GM18508 (cell line): ENCODE results near the gene PRKN.

Experiments
- ATAC-seq: cut with Tn5 transposase; IDR thresholded peaks from one replicate; pipeline ENCODE4 v1.9.1; 2021; ENCODE audit warnings: moderate number of reproducible peaks; ENCODE audit not compliant: insufficient read depth, unreplicated experiment

PRKN gene

DNA sequence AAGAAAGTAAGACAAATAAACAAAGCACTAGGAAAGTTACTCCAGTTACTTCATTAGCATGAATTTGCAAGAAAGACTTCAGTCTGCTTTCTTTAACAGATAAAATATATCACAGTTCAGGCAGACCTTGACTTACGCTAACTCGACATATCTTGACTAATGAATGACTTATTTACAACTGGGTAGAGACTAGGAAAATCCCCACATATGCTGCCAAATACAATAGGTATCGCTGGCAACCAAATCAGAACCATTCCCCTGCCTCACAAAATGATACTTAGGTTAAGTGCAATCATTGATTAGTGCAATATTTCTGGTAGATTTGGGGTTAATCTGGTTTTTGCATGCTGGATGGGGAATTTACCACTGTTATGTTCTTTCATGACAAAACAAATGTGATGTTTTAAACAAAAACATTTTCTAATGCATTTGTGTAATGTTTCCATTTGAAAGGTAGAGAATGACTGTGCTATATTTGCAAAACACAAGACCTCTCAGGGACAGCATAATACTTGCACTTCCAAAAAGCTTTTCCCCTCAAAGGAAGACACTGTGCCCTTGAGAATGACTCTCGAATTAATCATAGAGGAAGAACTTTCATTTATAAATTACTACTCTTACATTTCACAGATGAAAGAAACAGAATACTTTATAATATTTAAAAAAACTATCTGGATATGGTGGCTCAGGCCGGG lies 101.6 kb downstream of the PRKN start:
- ATAC-seq: no peak

DNA sequence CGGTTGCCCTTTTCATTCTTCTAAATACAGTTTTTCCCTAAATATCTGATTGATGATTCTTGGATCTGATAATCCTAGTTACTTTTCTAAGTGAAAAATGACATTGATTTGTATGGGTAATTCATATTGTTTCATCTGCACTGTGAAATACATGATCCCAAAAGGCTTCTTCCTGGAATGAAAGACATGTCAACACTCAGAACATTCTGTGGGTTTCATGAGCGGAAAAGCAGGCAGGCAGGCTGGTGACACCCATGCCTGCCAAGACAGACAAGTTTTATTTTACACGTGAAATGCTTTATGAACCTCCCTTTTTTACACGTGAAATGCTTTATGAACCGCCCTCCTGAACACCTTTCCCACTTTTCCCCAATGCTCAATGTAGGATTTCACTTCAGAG lies 105.0 kb downstream of the PRKN start:
- ATAC-seq: no peak

DNA sequence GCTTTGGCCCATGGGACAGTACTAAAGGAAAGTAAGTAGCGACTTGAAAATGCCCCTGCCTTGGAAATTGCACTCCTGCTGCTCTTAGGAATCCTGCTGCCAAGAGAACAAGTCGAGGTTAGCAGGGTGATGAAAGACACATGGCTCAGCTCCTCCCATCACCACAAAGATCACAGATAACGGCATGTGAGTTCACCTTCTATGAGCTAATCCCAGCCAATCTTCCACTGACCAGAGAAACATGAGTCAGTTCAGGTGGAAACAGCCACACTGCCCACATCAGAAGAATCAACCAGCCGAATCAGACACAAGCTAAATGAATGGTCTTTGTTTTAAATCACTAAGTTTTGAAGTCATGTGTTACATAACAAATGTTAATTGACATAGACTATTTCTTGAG lies 106.3 kb downstream of the PRKN start:
- ATAC-seq: no peak

DNA sequence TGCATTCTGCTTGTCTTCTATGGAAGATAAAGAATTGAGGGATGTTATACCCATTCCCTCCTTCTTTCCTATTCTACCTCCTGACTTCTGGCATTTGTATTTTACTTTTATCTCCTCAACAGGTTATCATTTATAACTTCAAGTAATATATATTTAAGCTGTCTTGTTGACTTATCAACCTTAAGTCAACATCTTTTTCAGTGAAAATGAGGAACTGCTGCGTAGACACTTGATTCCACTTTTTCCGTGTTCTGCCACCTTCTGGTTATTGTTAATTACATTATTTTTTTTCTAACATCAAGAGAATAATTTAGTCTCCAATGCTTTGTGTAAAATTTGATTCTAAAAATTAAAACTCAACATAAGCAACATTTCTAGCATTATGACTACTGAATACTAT lies 107.5 kb downstream of the PRKN start:
- no peak for ATAC-seq

- no peak for ATAC-seq
Measured at GRCh38 chr6:162618448-162619002, 109.0 kb downstream of the PRKN start.

GRCh38 chr6:162615016-162615705 lies 112.4 kb downstream of the PRKN start:
- no peak for ATAC-seq

DNA sequence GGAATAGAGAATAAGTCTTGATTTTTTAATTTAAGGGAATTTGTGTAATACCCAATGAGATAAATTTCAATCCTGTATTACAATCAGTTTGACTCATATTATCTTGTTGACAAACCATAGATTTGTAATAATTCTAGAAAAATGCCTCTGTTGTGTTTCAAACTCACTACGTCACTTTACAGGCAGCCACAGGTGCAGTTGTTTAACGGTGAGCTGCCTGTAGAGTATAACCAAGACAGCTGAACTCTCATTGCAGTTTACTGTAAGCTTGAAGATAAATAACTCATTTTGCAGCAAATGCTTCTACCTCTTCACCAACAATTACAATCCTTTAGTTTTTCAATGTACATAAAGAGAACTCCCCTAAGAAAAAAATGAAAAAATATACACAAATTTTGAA lies 114.3 kb downstream of the PRKN start:
- ATAC-seq: no peak

GRCh38 chr6:162612613-162613012 lies 115.0 kb downstream of the PRKN start:
- ATAC-seq: no peak

GRCh38 chr6:162610351-162610750 lies 117.2 kb downstream of the PRKN start:
- no peak for ATAC-seq

DNA sequence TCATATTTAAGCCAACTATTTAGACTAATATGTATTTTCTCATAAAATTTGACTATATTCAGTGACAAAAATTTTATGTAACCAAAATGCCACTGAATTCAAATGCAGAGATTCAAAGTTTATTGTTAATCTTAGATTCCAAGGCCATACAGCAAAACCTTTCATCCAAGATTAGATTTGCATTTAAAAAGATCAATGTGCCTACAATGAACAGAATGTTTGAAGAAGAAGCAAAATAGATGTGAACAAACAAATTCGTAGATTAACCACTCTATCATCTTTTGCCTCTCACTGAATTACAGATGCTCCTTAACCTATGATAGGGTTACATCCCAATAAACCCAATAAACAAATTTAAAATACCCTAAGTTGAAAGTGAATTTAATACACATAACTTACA lies 121.7 kb downstream of the PRKN start:
- ATAC-seq: no peak

GRCh38 chr6:162603231-162604015 lies 124.1 kb downstream of the PRKN start:
- ATAC-seq: no peak

DNA sequence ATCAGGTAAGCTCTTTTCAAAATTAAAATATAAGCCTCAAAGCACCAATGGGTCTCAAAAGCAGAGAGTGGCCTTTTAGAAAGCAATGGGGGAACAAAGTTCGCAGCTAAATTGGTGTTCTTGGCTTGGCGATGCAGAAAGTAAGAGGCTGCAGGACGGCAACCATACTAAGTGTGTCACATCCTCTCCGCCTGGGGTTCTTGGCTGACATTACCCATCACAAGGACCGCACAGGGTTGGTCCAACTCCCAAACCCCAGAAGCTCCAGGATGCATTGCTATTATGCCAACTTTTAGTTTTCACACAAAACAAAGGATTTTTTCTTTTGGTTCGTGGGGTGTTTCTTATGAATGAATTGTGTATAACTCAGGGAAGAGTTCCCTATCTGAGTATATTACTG lies 124.8 kb downstream of the PRKN start:
- ATAC-seq: no peak

DNA sequence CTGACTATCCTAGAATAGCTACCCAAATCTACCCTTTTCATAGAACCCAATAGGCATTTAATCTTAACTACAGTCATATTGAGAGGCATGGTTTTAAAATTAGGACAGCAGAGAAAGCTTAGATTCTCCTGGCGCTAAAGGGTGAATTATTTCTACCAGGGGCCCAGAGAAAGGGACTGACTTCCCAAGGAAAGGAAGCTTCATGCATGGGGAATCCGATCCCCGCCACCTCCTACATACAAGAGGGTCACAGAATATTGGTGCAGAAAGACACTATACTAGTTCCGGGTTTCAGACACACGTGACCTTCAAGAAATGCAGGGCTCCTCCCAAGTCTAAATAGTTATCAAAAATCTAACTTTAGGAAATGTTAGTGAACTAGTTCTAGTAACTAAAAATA lies 130.9 kb downstream of the PRKN start:
- no peak for ATAC-seq

GRCh38 chr6:162591517-162591916 lies 136.0 kb downstream of the PRKN start:
- no peak for ATAC-seq

- ATAC-seq: no peak
Measured at GRCh38 chr6:162581988-162582780, 145.4 kb downstream of the PRKN start.

- no peak for ATAC-seq
Measured at GRCh38 chr6:162580619-162581018, 146.9 kb downstream of the PRKN start.

DNA sequence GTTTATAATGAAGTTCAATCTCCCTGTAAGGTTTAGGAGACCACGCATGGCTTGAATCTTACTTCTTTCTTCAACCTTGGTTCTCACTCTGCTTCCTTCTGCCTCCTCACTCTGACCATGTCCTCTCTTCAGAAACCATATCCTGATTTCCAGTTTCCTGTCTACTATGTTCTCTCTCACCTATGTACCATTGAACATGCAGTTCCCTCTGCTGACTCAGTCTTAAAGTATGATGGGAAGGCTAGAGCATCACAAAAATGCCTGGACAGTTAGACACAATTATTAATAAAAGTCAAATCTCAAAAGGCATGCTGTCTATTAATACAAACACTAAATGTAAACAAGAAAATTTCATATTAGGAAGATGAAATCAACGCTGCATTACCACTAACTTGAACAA lies 151.6 kb downstream of the PRKN start:
- no peak for ATAC-seq

DNA sequence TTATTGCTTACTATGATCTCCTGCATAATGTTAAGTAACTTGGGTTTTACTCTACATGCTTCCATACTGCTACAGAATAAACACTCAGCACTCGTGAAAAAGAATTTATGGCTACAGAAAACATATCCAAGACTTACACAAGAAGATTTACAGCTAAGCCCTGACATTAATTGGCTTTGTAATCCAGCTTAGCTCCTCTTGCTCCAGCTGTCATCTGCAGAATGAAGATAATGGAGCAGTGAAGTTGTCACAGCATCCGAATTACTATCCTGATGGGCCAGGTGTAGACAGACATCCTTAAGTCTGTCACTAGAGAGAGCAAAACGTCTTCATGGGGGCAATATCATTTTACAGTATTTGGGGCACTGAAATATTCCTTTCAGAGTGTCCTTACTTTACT lies 155.3 kb downstream of the PRKN start:
- no peak for ATAC-seq

DNA sequence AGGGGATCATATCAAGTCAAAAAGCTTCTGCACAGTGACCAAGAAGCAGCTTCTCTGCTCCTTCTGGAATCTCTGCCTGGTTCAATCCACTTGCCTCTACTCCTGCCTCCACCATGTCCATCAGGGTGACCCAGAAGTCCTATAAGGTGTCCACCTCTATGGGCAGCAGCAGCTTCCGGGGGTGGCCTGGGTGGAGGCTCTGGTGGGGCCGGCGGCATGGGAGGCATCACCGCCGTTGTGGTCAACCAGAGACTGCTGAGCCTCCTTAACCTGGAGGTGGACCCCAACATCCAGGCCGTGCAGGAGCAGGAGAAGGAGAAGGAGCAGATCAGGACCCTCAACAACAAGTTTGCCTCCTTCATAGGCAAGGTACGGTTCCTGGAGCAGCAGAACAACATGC lies 159.3 kb downstream of the PRKN start:
- ATAC-seq: no peak

- no peak for ATAC-seq
Measured at GRCh38 chr6:162562041-162562440, 165.5 kb downstream of the PRKN start.
